Psoas muscle (tissue), 8 donors: ENCODE data around the gene ZDHHC11B. TPM values are rescaled to one million over a fixed set of nuclear protein-coding genes. Genes with fewer than 3 reads are reported as not detected.
"Not testable (repeated sequence)": the region's sequence is repeated elsewhere in the genome, so short reads cannot be mapped to it uniquely, and the experiment has no call there.

Experiments used
- ATAC-seq, 4 donors: fragments of 200-7000 bp; cut with Tn5 transposase; one replicate each; pipeline ENCODE4 v1.9.1; 2020; ENCODE audit warnings: moderate library complexity in 3 of 4, mild to moderate bottlenecking in 2 of 4
- DNase-seq, 2 donors: peaks; one replicate each; pipeline ENCODE4 v3.0.0-alpha.2; 2020
- H3K27ac ChIP-seq: fragments of 200-600 bp; one replicate; pipeline ENCODE4 v1.8.0; 2022
- H3K27me3 ChIP-seq, 3 donors: fragments of 200-600 bp in 1 of 3; one replicate each; pipeline versions ENCODE4 v1.6.1 to v1.8.0; 2013 to 2022; ENCODE audit warnings: low read length in 2 of 3, mild to moderate bottlenecking in 2 of 3, moderate library complexity in 1 of 3; ENCODE audit not compliant: insufficient read depth in 3 of 3
- H3K36me3 ChIP-seq, 2 donors: fragments of 200-600 bp in 1 of 2; one replicate each; pipeline versions ENCODE4 v1.6.1 to v1.8.0; 2013 to 2022; ENCODE audit warnings: low read depth in 1 of 2, mild to moderate bottlenecking in 1 of 2, moderate library complexity in 1 of 2; ENCODE audit not compliant: insufficient read depth in 1 of 2
- H3K4me1 ChIP-seq: fragments of 200-600 bp; one replicate; pipeline ENCODE4 v1.8.0; 2022
- H3K4me3 ChIP-seq: fragments of 200-600 bp; one replicate; pipeline ENCODE4 v1.8.0; 2022; ENCODE audit warnings: mild to moderate bottlenecking
- H3K9me3 ChIP-seq: fragments of 200-600 bp; one replicate; pipeline ENCODE4 v1.8.0; 2022
- WGBS, 3 donors: extraction: QIAGEN DNeasy Blood & Tissue Kit; methylation state at CpG; one replicate each; pipeline versions ENCODE4 v1.1.6 to v1.1.7; 2013; 5-methylcytosine and 5-hydroxymethylcytosine counted together
- intact Hi-C, 2 donors: fragments of 100-400 bp; cut with DNase I; formaldehyde crosslinking; loops; one replicate each; pipeline versions ENCODE4 v1.11.0 to v1.14.2; 2022
- polyA plus RNA-seq, 3 donors: library from polyadenylated mRNA; stranded (reverse); fragments of 200-250 nt; gene quantifications; one replicate each; pipeline ENCODE4 v1.2.3, GENCODE V29; 2013
- total RNA-seq, 4 donors: library from RNA; stranded (reverse); fragmentation: NEBNext Ultra II Directional in 2 of 4; extraction: Animal tissue kit (Norgen Biotek cat#: 25700) in 2 of 4; gene quantifications; one replicate each; pipeline versions ENCODE4 v1.2.1 to v1.2.4, GENCODE V29; 2021 to 2023
- TF ChIP-seq, protein P1 (sequence below): fragments of 200-600 bp; IDR thresholded peaks from one replicate; pipeline ENCODE4 v1.8.0; 2022; ENCODE audit warnings: antibody characterized with exemption
- donor health status: healthy with polysubstance abuse.
- donor health status: DM: no; HTN: no; CAD: no; lungs with moderate emphysema.
- donor health status: Bipolar disorder and iron deficiency.
- donor health status: healthy.
- donor health status: DM: yes; HTN: yes; CAD: no.
- donor health status: DM: no; HTN: no; CAD: no.
- donor health status: DM: no; HTN: no; CAD: no.
- donor health status: DM: yes; HTN: yes; CAD: no.

ZDHHC11B gene
- total and polyA plus RNA-seq, 7 donors: 0.38 to 7.4 (median 1.3) TPM

DNA sequence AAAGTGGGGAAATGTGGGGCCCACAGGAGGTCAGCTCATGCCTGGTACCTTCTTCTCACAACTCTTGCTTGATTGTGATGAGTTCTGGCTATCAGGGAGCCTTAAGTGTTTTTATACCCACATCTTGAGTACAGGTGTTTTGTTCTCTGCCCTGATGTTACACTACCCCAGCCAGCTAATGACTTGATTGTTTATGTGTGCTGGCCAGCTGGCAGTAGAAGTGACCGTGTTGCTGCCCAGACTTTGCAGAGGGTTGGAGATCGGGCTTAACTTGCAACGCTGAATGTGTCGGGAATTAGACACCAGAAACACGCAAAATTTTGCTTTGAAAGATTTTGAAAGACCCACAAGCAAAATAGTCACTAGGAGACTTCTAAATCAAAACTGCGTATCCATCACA, 16.9 kb upstream of the ZDHHC11B start:
- Histone ChIP-seq H3K36me3 (no peaks in the 10 kb centered on the region), H3K4me1 (no peaks in the 10 kb centered on the region), H3K27ac (no peak overlapping the region), H3K27me3 (no peaks in the 10 kb centered on the region), H3K4me3 (no peak overlapping the region), H3K9me3 (no peaks in the 10 kb centered on the region)
- TF ChIP-seq, protein P1, sequence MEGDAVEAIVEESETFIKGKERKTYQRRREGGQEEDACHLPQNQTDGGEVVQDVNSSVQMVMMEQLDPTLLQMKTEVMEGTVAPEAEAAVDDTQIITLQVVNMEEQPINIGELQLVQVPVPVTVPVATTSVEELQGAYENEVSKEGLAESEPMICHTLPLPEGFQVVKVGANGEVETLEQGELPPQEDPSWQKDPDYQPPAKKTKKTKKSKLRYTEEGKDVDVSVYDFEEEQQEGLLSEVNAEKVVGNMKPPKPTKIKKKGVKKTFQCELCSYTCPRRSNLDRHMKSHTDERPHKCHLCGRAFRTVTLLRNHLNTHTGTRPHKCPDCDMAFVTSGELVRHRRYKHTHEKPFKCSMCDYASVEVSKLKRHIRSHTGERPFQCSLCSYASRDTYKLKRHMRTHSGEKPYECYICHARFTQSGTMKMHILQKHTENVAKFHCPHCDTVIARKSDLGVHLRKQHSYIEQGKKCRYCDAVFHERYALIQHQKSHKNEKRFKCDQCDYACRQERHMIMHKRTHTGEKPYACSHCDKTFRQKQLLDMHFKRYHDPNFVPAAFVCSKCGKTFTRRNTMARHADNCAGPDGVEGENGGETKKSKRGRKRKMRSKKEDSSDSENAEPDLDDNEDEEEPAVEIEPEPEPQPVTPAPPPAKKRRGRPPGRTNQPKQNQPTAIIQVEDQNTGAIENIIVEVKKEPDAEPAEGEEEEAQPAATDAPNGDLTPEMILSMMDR: no peak
- intact Hi-C loops: no loop called here
- whole genome bisulfite sequencing, 3 donors: 55 to 74% methylated on average over 6 of the region's 6 CpGs; no CpG with 5 or more reads in 1 of the 3 donors
- ATAC-seq (no peak), DNase-seq (no peak)

DNA sequence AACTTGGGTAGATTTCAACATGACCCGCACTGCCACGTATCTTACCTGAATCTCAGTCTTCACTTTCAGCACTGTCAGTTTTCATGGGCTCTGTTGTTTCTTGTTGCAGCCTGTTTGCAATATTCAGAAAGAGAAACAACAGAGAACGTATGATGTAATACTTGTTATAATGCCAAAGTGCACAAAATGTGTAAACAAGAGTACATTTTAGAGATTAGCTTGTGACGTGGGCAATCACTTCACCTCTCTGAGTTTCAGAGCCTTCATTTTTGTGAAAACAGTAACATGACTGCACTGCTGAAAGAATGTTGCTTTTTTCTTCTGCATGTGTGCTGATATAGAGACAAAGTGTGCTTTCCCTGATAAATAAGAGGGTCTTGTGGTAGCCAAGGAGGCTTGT, 16.5 kb upstream of the ZDHHC11B start:
- H3K9me3 ChIP-seq, ATAC-seq, H3K4me3 ChIP-seq, H3K27ac ChIP-seq, DNase-seq, H3K4me1 ChIP-seq, intact Hi-C loops, H3K36me3 ChIP-seq, H3K27me3 ChIP-seq: not testable (repeated sequence)
- 72 to 85% methylated on average over 4 of the region's 4 CpGs; no CpG with 5 or more reads in 1 of the 3 donors for WGBS, 3 donors

DNA sequence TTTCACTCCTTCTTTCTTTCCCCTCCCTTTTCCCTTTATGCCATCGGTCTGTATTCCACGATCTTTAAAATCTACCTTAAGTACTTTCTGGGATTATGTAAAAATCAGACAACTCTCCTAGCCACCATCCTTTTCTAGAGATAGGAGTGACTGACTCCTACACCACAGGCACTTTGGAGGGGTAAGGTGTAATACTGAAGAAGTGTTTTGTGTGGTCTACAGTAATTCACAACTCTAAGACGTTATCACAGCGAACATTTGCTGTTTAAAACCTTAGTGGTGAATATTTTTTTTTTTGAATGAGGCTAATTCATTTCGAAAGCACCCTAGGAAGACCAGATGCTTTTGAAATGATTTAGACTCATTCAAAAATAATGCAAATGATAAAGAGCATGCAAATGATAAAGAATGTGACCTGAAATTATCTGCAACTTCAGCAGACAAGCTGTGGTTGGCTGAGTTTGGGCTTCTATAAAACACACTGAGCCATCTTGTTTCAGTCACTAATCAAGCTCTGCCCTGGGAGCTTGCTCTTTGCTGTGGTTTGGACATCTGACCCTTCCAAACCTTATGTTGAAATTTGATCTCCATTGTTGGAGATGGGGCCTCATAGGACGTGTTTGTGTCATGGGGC, 14.1 kb upstream of the ZDHHC11B start:
- WGBS, 3 donors: 54 to 80% (median 78%) methylated on average over 3 to 6 of the region's 6 CpGs
- ATAC-seq, H3K4me3 ChIP-seq, H3K9me3 ChIP-seq, intact Hi-C loops, H3K36me3 ChIP-seq, H3K4me1 ChIP-seq, H3K27ac ChIP-seq, DNase-seq, H3K27me3 ChIP-seq: not testable (repeated sequence)

DNA sequence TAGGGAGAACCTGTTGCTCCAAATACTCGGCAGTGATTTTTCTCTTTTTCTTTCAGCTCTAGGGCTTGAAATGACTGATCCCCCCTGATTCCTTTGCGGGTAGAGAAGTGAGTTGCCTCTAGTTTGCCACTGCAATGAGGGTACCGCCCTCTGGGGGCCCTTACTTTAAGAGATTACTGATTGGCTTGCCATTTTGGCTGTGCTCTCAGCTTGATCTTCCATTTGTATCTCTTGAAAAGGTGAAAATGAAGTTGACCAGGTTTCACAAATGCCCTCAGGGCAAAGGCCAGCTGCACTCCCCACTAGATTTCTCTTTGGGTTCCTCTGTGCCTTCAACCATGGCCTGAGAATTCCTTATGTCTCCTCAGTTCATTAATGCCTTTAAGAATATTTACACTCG, 13.5 kb upstream of the ZDHHC11B start:
- 82 to 88% (median 85%) methylated on average over 1 to 3 of the region's 4 CpGs for WGBS, 3 donors
- H3K4me1 ChIP-seq, DNase-seq, H3K36me3 ChIP-seq, H3K27me3 ChIP-seq, H3K9me3 ChIP-seq, H3K27ac ChIP-seq, intact Hi-C loops, ATAC-seq, H3K4me3 ChIP-seq: not testable (repeated sequence)

DNA sequence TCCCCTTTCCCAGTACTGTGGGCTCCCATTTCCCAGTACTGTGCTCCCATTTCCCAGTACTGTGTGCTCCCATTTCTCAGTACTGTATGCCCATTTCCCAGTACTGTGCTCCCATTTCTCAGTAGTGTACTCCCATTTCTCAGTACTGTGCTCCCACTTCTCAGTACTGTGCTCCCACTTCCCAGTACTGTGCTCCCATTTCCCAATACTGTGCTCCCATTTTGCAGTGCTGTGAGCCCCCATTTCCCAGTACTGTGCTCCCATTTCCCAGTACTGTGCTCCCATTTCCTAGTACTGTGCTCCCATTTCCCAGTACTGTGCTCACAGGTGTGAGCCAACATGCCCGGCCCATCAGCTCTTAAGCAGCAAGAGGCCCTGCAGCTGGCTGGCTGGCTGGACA, 11.3 kb upstream of the ZDHHC11B start:
- H3K36me3 ChIP-seq, H3K4me1 ChIP-seq, H3K27me3 ChIP-seq, H3K9me3 ChIP-seq, intact Hi-C loops, DNase-seq, H3K27ac ChIP-seq, H3K4me3 ChIP-seq, ATAC-seq: not testable (repeated sequence)
- WGBS, 3 donors: 8 to 78% (median 67%) methylated on average over 1 of the region's 1 CpG

DNA sequence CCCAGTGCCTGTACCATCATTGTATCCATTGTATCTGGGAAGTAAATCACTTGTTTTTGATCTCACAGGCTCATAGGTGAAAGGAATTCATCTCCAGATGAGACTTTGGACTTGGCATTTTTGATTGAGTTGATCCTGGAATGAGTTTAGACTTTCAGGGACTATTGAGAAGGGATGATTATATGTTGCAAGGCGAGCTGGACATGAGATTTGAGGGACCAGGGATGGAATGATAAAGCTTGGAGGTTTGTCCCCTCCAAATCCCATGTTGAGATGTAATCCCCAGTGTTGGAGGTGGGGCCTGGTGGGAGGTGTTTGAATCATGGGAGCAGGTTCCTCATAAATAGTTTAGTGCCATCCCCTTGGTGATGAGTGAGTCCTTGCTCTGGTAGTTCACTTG, 10.4 kb upstream of the ZDHHC11B start:
- H3K27me3 ChIP-seq, ATAC-seq, H3K9me3 ChIP-seq, DNase-seq, H3K27ac ChIP-seq, H3K4me3 ChIP-seq, H3K4me1 ChIP-seq, H3K36me3 ChIP-seq, intact Hi-C loops: not testable (repeated sequence)
- 86 to 94% (median 94%) methylated on average over 1 of the region's 1 CpG for WGBS, 3 donors

DNA sequence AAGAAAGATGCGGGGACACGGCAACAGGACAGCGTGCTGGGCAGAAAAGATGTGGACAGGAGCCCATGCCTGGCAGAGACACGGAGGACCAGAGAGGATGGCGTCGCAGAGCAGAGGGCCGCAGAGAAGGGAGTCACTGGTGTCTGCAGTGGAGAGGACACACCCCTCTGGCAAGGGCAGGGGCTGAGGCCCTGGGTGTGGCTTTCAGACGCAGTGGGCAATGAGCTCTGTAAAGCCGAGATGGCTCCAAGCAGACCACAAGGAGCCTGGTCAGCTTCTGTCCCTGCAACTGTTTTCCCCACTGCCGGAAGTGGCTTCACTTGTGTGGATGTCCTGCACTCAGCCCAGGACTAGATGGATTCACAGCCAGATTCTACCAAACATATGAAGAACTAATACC, 4.2 kb upstream of the ZDHHC11B start:
- intact Hi-C loops, H3K4me1 ChIP-seq, H3K27me3 ChIP-seq, ATAC-seq, H3K9me3 ChIP-seq, H3K27ac ChIP-seq, DNase-seq, H3K4me3 ChIP-seq, H3K36me3 ChIP-seq: not testable (repeated sequence)
- WGBS, 3 donors: 76 to 94% (median 88%) methylated on average over 3 to 10 of the region's 10 CpGs

DNA sequence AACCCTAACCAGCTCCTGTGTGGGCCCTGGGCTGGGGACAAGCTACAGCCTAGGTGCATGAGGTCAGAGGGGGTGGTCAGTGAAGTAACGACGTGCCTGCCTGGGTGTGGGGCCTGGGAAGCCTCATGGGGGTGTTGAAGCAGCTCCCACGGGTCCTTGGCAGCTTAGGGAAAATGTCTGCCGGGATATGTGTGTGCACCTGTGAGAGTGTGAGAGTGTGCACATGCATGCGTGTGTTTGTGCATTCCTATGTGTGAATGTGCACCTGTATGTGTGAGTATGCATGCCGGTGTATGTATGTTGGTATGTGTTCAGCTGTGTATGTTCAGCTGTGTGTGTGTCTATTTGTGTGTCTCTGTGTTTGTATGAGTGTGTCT, 3.3 kb upstream of the ZDHHC11B start:
- intact Hi-C loops, H3K27ac ChIP-seq, DNase-seq, H3K4me3 ChIP-seq, H3K4me1 ChIP-seq, H3K27me3 ChIP-seq, ATAC-seq, H3K9me3 ChIP-seq, H3K36me3 ChIP-seq: not testable (repeated sequence)
- 60 to 90% (median 82%) methylated on average over 4 to 6 of the region's 6 CpGs for WGBS, 3 donors

DNA sequence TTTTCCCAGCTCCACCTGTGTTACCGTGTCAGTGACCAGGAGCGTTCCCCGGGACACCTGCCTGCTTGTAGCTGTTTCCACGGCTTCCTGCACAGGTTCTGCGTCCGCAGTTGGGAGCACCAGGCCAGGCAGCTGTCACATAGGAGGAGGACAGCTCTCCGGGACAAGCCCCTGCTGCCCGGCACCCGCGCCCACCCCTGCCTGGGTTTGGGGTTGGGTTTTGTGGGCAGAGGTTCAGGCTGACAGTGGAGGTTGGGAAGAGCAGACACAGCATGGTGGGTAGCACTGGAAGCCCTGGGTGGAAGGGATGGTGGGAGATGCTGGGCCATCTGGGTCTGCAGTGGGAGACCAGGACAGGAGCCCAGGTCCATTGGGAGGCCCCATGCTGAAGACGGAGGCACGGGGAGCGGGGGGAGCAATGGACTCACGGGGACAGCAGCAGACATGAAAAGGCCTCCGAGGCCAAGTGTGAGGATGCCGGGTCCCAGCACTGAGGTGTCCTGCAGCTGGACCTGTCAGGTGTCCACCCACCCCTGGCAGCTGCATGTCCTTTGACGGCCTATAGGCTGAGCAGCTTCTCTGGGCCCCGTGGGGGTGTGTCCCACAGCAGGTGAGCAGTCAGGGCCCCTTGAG, 2.8 kb upstream of the ZDHHC11B start:
- 82 to 93% (median 88%) methylated on average over 12 of the region's 18 CpGs for WGBS, 3 donors

DNA sequence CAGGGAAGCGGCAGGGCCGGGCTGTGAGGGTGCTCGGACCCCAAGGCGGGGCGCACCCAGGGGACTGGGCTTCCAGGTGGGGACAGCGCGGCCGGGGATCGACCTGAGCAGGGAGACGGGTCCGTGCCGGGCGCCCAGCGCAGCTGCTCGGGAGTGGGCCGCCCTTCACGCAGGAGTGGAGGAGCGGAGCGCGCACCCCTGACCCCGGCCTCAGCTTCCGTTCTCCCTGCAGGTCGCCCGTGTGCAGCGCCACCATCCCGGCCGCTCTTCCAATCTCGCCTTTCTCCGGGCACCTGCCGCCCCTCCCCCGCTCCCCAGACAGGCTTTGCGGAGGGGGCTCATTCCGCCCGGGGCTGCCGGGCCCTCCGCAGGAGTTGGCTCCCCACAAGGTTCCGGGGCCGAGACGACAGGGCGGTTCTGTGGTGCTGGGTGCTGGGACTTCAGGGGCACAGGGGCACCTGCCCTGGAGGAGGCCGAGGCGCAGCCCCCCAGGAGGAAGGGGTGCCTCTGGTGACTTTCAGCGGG, 714 bp upstream of the ZDHHC11B start:
- intact Hi-C loops, H3K4me1 ChIP-seq, H3K9me3 ChIP-seq, H3K27me3 ChIP-seq, H3K36me3 ChIP-seq, H3K27ac ChIP-seq: not testable (repeated sequence)
- 2 to 5% (median 4%) methylated on average over 10 to 20 of the region's 43 CpGs for WGBS, 3 donors
- ATAC-seq: peak; percentile 4 to 34 (median 24)
- DNase-seq: peak in 1 of 2 donors; percentile 24
- H3K4me3 ChIP-seq: peak overlapping the region; percentile 76

More for the DNA sequence above, 2.8 kb upstream of the ZDHHC11B start:
- H3K36me3 ChIP-seq, ATAC-seq, H3K4me3 ChIP-seq, H3K27ac ChIP-seq, H3K27me3 ChIP-seq, intact Hi-C loops, H3K4me1 ChIP-seq, DNase-seq, H3K9me3 ChIP-seq: not testable (repeated sequence)
